ENCODE results near the gene YPEL3.
A peak's percentile ranks its signal among the peaks of the same experiment; 100 is the strongest.

Gene YPEL3

GRCh38 chr16:30110661-30111060, 14.6 kb upstream of the YPEL3 start:
- H3K27me3 ChIP-seq (ENCODE audit: control insufficient read depth in 1 of 2, insufficient read depth in 2 of 2, low read length in 2 of 2): no peaks in the 10 kb centered on the region
- H3K9ac ChIP-seq (ENCODE audit: low read depth in 1 of 2, low read length in 2 of 2): no peak overlapping the region
- H3K4me3 ChIP-seq (ENCODE audit: low read depth in 1 of 2, low read length in 2 of 2): no peak overlapping the region
- no peaks in the 10 kb centered on the region for H3K9me3 ChIP-seq (ENCODE audit: control insufficient read depth in 1 of 2, low read length in 2 of 2)
- H3K4me1 ChIP-seq (ENCODE audit: control insufficient read depth in 1 of 2, insufficient read depth in 2 of 2, low read length in 2 of 2): peaks cover 27 to 28% of the 10 kb centered on the region in 2 donors
- H3K36me3 ChIP-seq (ENCODE audit: control insufficient read depth in 1 of 2, insufficient read depth in 2 of 2, low read length in 2 of 2): peaks cover 20 to 38% of the 10 kb centered on the region in 2 donors
- H3K27ac ChIP-seq (ENCODE audit: low read depth, low read length): no peak overlapping the region

- no peaks in the 10 kb centered on the region for H3K9me3 ChIP-seq (ENCODE audit: control insufficient read depth in 1 of 2, low read length in 2 of 2)
- H3K27me3 ChIP-seq (ENCODE audit: control insufficient read depth in 1 of 2, insufficient read depth in 2 of 2, low read length in 2 of 2): no peaks in the 10 kb centered on the region
- H3K36me3 ChIP-seq (ENCODE audit: control insufficient read depth in 1 of 2, insufficient read depth in 2 of 2, low read length in 2 of 2): peaks cover 20 to 47% of the 10 kb centered on the region in 2 donors
- H3K4me3 ChIP-seq (ENCODE audit: low read depth in 1 of 2, low read length in 2 of 2): no peak overlapping the region
- no peak overlapping the region for H3K9ac ChIP-seq (ENCODE audit: low read depth in 1 of 2, low read length in 2 of 2)
- peaks cover 5 to 10% of the 10 kb centered on the region in 2 donors for H3K4me1 ChIP-seq (ENCODE audit: control insufficient read depth in 1 of 2, insufficient read depth in 2 of 2, low read length in 2 of 2)
- no peak overlapping the region for H3K27ac ChIP-seq (ENCODE audit: low read depth, low read length)
These were observed 12.2 kb upstream of the YPEL3 start for GRCh38 chr16:30108059-30108850.

GRCh38 chr16:30104492-30104891, 8.5 kb upstream of the YPEL3 start:
- no peak overlapping the region for H3K4me3 ChIP-seq (ENCODE audit: low read depth in 1 of 2, low read length in 2 of 2)
- peaks cover 0 to 5% of the 10 kb centered on the region in 2 donors for H3K4me1 ChIP-seq (ENCODE audit: control insufficient read depth in 1 of 2, insufficient read depth in 2 of 2, low read length in 2 of 2)
- H3K9ac ChIP-seq (ENCODE audit: low read depth in 1 of 2, low read length in 2 of 2): no peak overlapping the region
- H3K9me3 ChIP-seq (ENCODE audit: control insufficient read depth in 1 of 2, low read length in 2 of 2): no peaks in the 10 kb centered on the region
- peaks cover 9 to 34% of the 10 kb centered on the region in 2 donors for H3K36me3 ChIP-seq (ENCODE audit: control insufficient read depth in 1 of 2, insufficient read depth in 2 of 2, low read length in 2 of 2)
- no peak overlapping the region for H3K27ac ChIP-seq (ENCODE audit: low read depth, low read length)
- H3K27me3 ChIP-seq (ENCODE audit: control insufficient read depth in 1 of 2, insufficient read depth in 2 of 2, low read length in 2 of 2): no peaks in the 10 kb centered on the region

GRCh38 chr16:30104090-30104489, 8.1 kb upstream of the YPEL3 start:
- Histone ChIP-seq H3K36me3 (ENCODE audit: control insufficient read depth in 1 of 2, insufficient read depth in 2 of 2, low read length in 2 of 2) (peaks cover 9 to 34% of the 10 kb centered on the region in 2 donors), H3K27ac (ENCODE audit: low read depth, low read length) (no peak overlapping the region), H3K9ac (ENCODE audit: low read depth in 1 of 2, low read length in 2 of 2) (no peak overlapping the region)

GRCh38 chr16:30096862-30097563, 1.0 kb upstream of the YPEL3 start:
- H3K27me3 ChIP-seq (ENCODE audit: control insufficient read depth in 1 of 2, insufficient read depth in 2 of 2, low read length in 2 of 2): no peaks in the 10 kb centered on the region
- peak overlapping the region; percentile 58 to 61 for H3K4me3 ChIP-seq (ENCODE audit: low read depth in 1 of 2, low read length in 2 of 2)
- peak overlapping the region in 1 of 2 donors; percentile 52 for H3K9ac ChIP-seq (ENCODE audit: low read depth in 1 of 2, low read length in 2 of 2)
- peaks cover 11 to 22% of the 10 kb centered on the region in 2 donors for H3K9me3 ChIP-seq (ENCODE audit: control insufficient read depth in 1 of 2, low read length in 2 of 2)
- peaks cover 12 to 13% of the 10 kb centered on the region in 2 donors for H3K36me3 ChIP-seq (ENCODE audit: control insufficient read depth in 1 of 2, insufficient read depth in 2 of 2, low read length in 2 of 2)
- H3K27ac ChIP-seq (ENCODE audit: low read depth, low read length): peak overlapping the region; percentile 83
- H3K4me1 ChIP-seq (ENCODE audit: control insufficient read depth in 1 of 2, insufficient read depth in 2 of 2, low read length in 2 of 2): peaks cover 25 to 32% of the 10 kb centered on the region in 2 donors

More at GRCh38 chr16:30104090-30104489, 8.1 kb upstream of the YPEL3 start:
- Histone ChIP-seq H3K4me3 (ENCODE audit: low read depth in 1 of 2, low read length in 2 of 2) (no peak overlapping the region), H3K9me3 (ENCODE audit: control insufficient read depth in 1 of 2, low read length in 2 of 2) (no peaks in the 10 kb centered on the region), H3K27me3 (ENCODE audit: control insufficient read depth in 1 of 2, insufficient read depth in 2 of 2, low read length in 2 of 2) (no peaks in the 10 kb centered on the region), H3K4me1 (ENCODE audit: control insufficient read depth in 1 of 2, insufficient read depth in 2 of 2, low read length in 2 of 2) (peaks cover 0 to 5% of the 10 kb centered on the region in 2 donors)

GRCh38 chr16:30095166-30096078, 591 bp downstream of the YPEL3 start:
- Histone ChIP-seq H3K4me3 (ENCODE audit: low read depth in 1 of 2, low read length in 2 of 2) (peak overlapping the region; percentile 90 to 98), H3K4me1 (ENCODE audit: control insufficient read depth in 1 of 2, insufficient read depth in 2 of 2, low read length in 2 of 2) (peaks cover 29 to 40% of the 10 kb centered on the region in 2 donors), H3K27me3 (ENCODE audit: control insufficient read depth in 1 of 2, insufficient read depth in 2 of 2, low read length in 2 of 2) (no peaks in the 10 kb centered on the region), H3K9me3 (ENCODE audit: control insufficient read depth in 1 of 2, low read length in 2 of 2) (peaks cover 11 to 22% of the 10 kb centered on the region in 2 donors), H3K36me3 (ENCODE audit: control insufficient read depth in 1 of 2, insufficient read depth in 2 of 2, low read length in 2 of 2) (peaks cover 12 to 13% of the 10 kb centered on the region in 2 donors), H3K27ac (ENCODE audit: low read depth, low read length) (peak overlapping the region; percentile 84), H3K9ac (ENCODE audit: low read depth in 1 of 2, low read length in 2 of 2) (peak overlapping the region; percentile 76 to 95)

DNA sequence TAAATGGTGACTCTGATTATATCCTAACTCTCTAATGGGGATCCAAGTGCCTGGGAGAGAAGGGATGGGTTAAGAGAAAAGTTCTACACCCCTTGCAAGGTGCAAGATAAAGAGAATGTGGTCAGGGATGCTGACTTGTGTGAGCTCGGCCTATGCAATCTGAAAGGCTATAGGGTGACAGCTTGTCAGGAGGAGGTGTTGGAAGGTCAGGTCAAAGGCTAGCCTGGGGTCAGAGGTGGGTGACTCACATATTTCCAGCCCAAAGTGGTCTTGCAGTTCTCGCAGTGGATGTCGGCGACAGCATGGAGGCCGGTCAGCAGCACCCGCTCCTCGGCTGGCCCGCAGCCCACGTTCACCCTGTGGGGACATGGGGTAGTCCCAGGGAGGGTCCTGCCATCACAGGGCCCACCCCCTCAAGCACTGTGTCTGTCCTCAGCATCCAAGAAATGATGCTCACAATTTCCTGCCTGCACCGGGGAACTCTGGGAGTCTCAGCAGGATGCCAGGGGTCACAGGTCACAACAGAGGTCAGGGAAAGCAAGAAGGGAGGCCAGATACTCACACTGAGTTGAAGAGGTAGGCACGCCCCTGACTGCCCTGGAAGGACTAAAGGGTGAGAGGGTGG, 1.4 kb downstream of the YPEL3 start:
- Histone ChIP-seq H3K27ac (ENCODE audit: low read depth, low read length) (no peak overlapping the region), H3K36me3 (ENCODE audit: control insufficient read depth in 1 of 2, insufficient read depth in 2 of 2, low read length in 2 of 2) (peaks cover 12 to 13% of the 10 kb centered on the region in 2 donors), H3K9ac (ENCODE audit: low read depth in 1 of 2, low read length in 2 of 2) (peak overlapping the region; percentile 76 to 95), H3K4me3 (ENCODE audit: low read depth in 1 of 2, low read length in 2 of 2) (peak overlapping the region; percentile 90 to 98), H3K4me1 (ENCODE audit: control insufficient read depth in 1 of 2, insufficient read depth in 2 of 2, low read length in 2 of 2) (peaks cover 33 to 40% of the 10 kb centered on the region in 2 donors), H3K27me3 (ENCODE audit: control insufficient read depth in 1 of 2, insufficient read depth in 2 of 2, low read length in 2 of 2) (no peaks in the 10 kb centered on the region), H3K9me3 (ENCODE audit: control insufficient read depth in 1 of 2, low read length in 2 of 2) (peaks cover 11 to 22% of the 10 kb centered on the region in 2 donors)

- Histone ChIP-seq H3K27ac (ENCODE audit: low read depth, low read length) (peak overlapping the region; percentile 62), H3K4me3 (ENCODE audit: low read depth in 1 of 2, low read length in 2 of 2) (peak overlapping the region; percentile 75 to 85), H3K9ac (ENCODE audit: low read depth in 1 of 2, low read length in 2 of 2) (peak overlapping the region; percentile 73 to 92), H3K36me3 (ENCODE audit: control insufficient read depth in 1 of 2, insufficient read depth in 2 of 2, low read length in 2 of 2) (peaks cover 12 to 13% of the 10 kb centered on the region in 2 donors), H3K9me3 (ENCODE audit: control insufficient read depth in 1 of 2, low read length in 2 of 2) (peaks cover 8 to 10% of the 10 kb centered on the region in 2 donors), H3K27me3 (ENCODE audit: control insufficient read depth in 1 of 2, insufficient read depth in 2 of 2, low read length in 2 of 2) (no peaks in the 10 kb centered on the region), H3K4me1 (ENCODE audit: control insufficient read depth in 1 of 2, insufficient read depth in 2 of 2, low read length in 2 of 2) (peaks cover 33 to 40% of the 10 kb centered on the region in 2 donors)
These were observed 3.5 kb downstream of the YPEL3 start for GRCh38 chr16:30092373-30093010.
